ENCODE results near the gene SLFN13.
"Not testable (repeated sequence)": the region's sequence is repeated elsewhere in the genome, so short reads cannot be mapped to it uniquely, and the experiment has no call there.

DNA sequence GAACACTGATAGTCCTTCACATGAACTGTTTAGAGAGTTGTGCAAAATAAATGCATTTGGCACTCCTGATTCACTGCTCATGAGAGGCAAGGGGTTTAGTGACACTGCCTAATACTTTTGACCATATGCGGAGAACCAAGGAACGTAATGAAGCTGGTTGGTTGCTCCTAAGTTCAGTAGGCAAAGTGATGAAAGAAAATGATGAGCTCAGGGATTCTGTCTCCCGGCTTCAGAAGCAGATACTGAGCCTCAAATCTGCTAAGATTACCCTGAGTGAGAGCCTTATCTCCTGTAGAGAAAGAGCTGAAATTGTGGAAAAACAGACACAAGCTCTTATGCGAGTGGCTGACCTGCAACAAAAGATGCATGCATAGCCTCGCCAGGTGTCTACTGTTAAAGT, 5.5 kb upstream of the SLFN13 start:
- TF ChIP-seq, protein P1, sequence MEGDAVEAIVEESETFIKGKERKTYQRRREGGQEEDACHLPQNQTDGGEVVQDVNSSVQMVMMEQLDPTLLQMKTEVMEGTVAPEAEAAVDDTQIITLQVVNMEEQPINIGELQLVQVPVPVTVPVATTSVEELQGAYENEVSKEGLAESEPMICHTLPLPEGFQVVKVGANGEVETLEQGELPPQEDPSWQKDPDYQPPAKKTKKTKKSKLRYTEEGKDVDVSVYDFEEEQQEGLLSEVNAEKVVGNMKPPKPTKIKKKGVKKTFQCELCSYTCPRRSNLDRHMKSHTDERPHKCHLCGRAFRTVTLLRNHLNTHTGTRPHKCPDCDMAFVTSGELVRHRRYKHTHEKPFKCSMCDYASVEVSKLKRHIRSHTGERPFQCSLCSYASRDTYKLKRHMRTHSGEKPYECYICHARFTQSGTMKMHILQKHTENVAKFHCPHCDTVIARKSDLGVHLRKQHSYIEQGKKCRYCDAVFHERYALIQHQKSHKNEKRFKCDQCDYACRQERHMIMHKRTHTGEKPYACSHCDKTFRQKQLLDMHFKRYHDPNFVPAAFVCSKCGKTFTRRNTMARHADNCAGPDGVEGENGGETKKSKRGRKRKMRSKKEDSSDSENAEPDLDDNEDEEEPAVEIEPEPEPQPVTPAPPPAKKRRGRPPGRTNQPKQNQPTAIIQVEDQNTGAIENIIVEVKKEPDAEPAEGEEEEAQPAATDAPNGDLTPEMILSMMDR (IDR thresholded peaks at IDR 0.05): not testable (repeated sequence)
- not testable (repeated sequence) for TF ChIP-seq POLR2A (IDR thresholded peaks at IDR 0.05)
